GM08714 (cell line): ENCODE data around the gene TNFRSF18.

ENCODE experiments used
- H3K4me3 ChIP-seq: fragments of 200-500 bp; sonication (Bioruptor generic); 2 replicates; pipeline ENCODE4 v1.5.1; 2014; ENCODE audit warnings: mild to moderate bottlenecking, low read length, inconsistent platforms
- ZNF274 ChIP-seq: IDR thresholded peaks from 2 replicates; pipeline ENCODE4 v1.6.1; 2012; ENCODE audit warnings: mild to moderate bottlenecking, low read depth, low read length

Gene TNFRSF18

GRCh38 chr1:1168451-1169411, 37.7 kb downstream of the TNFRSF18 start:
- H3K4me3 ChIP-seq = no peak overlapping the region
- no peak for TF ChIP-seq ZNF274

GRCh38 chr1:1167841-1168450, 38.4 kb downstream of the TNFRSF18 start:
- no peak for TF ChIP-seq ZNF274
- no peak overlapping the region for H3K4me3 ChIP-seq

GRCh38 chr1:1167398-1167821, 39.0 kb downstream of the TNFRSF18 start:
- H3K4me3 ChIP-seq = no peak overlapping the region
- TF ChIP-seq ZNF274 = no peak

- no peak overlapping the region for H3K4me3 ChIP-seq
- TF ChIP-seq ZNF274 = no peak
Measured at GRCh38 chr1:1166642-1167397, 39.6 kb downstream of the TNFRSF18 start.

- no peak overlapping the region for H3K4me3 ChIP-seq
- no peak for TF ChIP-seq ZNF274
Measured at GRCh38 chr1:1165900-1166421, 40.4 kb downstream of the TNFRSF18 start.

GRCh38 chr1:1165485-1165884, 40.9 kb downstream of the TNFRSF18 start:
- TF ChIP-seq ZNF274 = no peak
- no peak overlapping the region for H3K4me3 ChIP-seq

- TF ChIP-seq ZNF274 = no peak
- no peak overlapping the region for H3K4me3 ChIP-seq
Measured at GRCh38 chr1:1164701-1165451, 41.5 kb downstream of the TNFRSF18 start.

GRCh38 chr1:1164361-1164700, 42.1 kb downstream of the TNFRSF18 start:
- H3K4me3 ChIP-seq = no peak overlapping the region
- no peak for TF ChIP-seq ZNF274

- no peak for TF ChIP-seq ZNF274
Measured at GRCh38 chr1:1163538-1164070, 42.8 kb downstream of the TNFRSF18 start.

GRCh38 chr1:1162597-1163537, 43.5 kb downstream of the TNFRSF18 start:
- TF ChIP-seq ZNF274 = no peak
- H3K4me3 ChIP-seq = no peak overlapping the region

More at GRCh38 chr1:1163538-1164070, 42.8 kb downstream of the TNFRSF18 start:
- H3K4me3 ChIP-seq = no peak overlapping the region

- H3K4me3 ChIP-seq = no peak overlapping the region
- TF ChIP-seq ZNF274 = no peak
Measured at GRCh38 chr1:1161683-1162079, 44.7 kb downstream of the TNFRSF18 start.

GRCh38 chr1:1161078-1161682, 45.2 kb downstream of the TNFRSF18 start:
- no peak for TF ChIP-seq ZNF274

More at GRCh38 chr1:1161078-1161682, 45.2 kb downstream of the TNFRSF18 start:
- H3K4me3 ChIP-seq = no peak overlapping the region
